HCT116 (cell line): ENCODE results near the gene PPP1R36. TPM values are rescaled to one million over a fixed set of nuclear protein-coding genes. Genes with fewer than 3 reads are reported as not detected.

Source experiments
- ATAC-seq: fragments of 200-7000 bp; cut with Tn5 transposase; 2 replicates; pipeline ENCODE4 v1.9.1; 2020; ENCODE audit warnings: mild to moderate bottlenecking, moderate library complexity
- BruUV-seq: library from RNA; stranded (reverse); fragments of 400-500 nt; replicated peaks from 2 replicates; lab custom pipeline; 2021; lab: Mats Ljungman, UMichigan
- CTCF ChIA-PET: fragments of 300-600 bp; sonication (Branson Sonifier 250); formaldehyde crosslinking; loops from one replicate; lab custom pipeline; 2021; ENCODE audit warnings: antibody characterized with exemption; lab: Charles Lee
- POLR2A ChIA-PET: fragments of 300-600, 350-600 bp; sonication (Branson Sonifier 250); formaldehyde crosslinking; loops from one replicate; lab custom pipeline; 2021; ENCODE audit warnings: antibody characterized with exemption; lab: Charles Lee
- RAD21 ChIA-PET, 2 experiments: fragments of 300-600 bp; sonication (Branson Sonifier 250); formaldehyde crosslinking; loops; one replicate each; lab custom pipeline; 2023; ENCODE audit warnings: low total read pairs in 2 of 2; ENCODE audit not compliant: uncharacterized antibody in 2 of 2, unreplicated experiment in 2 of 2, low non-redundant PET in 1 of 2; lab: Charles Lee
- DNase-seq: peaks from one replicate; pipeline ENCODE4 v3.0.0-alpha.2; 2010; ENCODE audit warnings: low read depth, low spot score
- H2AFZ ChIP-seq: fragments of 200-600 bp; shearing (Covaris generic), sonication (generic); 2 replicates; pipeline ENCODE4 v1.6.1; 2017; ENCODE audit warnings: low read depth, mixed run types, mixed read lengths, antibody characterized with exemption, low read length; ENCODE audit not compliant: poor library complexity, severe bottlenecking
- H3K27ac ChIP-seq: 2 replicates; pipeline ENCODE4 v1.5.1; 2012; ENCODE audit warnings: low read depth, low read length
- H3K27me3 ChIP-seq: fragments of 200-600 bp; sonication (generic); 2 replicates; pipeline ENCODE4 v1.6.1; 2016; ENCODE audit warnings: mixed run types, low read length, mixed read lengths; ENCODE audit not compliant: insufficient read depth
- H3K36me3 ChIP-seq, 2 experiments: fragments of 200-500 bp in 1 of 2; fragments of 200-600 bp in 1 of 2; sonication (Bioruptor generic) in 1 of 2; sonication (generic) in 1 of 2; 2 replicates each; pipeline versions ENCODE4 v1.5.1 to v1.6.1; 2014 to 2016; ENCODE audit warnings: low read length in 2 of 2, inconsistent platforms in 1 of 2, mixed read lengths in 1 of 2, mixed run types in 1 of 2; ENCODE audit not compliant: insufficient read depth in 2 of 2, control insufficient read depth in 1 of 2
- H3K4me1 ChIP-seq, 2 experiments: fragments of 200-600 bp in 1 of 2; sonication (generic) in 1 of 2; 2 replicates each; pipeline versions ENCODE4 v1.5.1 to v1.6.1; 2012 to 2017; ENCODE audit warnings: low read length in 2 of 2, inconsistent platforms in 1 of 2, mild to moderate bottlenecking in 1 of 2, mixed read lengths in 1 of 2, mixed run types in 1 of 2, moderate library complexity in 1 of 2; ENCODE audit not compliant: insufficient read depth in 2 of 2, control insufficient read depth in 1 of 2
- H3K4me2 ChIP-seq: fragments of 200-600 bp; sonication (generic); 2 replicates; pipeline ENCODE4 v1.6.1; 2017; ENCODE audit warnings: mixed run types, low read length, mixed read lengths
- H3K4me3 ChIP-seq, 2 experiments: fragments of 200-600 bp in 1 of 2; sonication (generic) in 1 of 2; replicated peaks in 1 of 2; 2 replicates each; pipeline ENCODE4 v1.5.1; 2011 to 2016; ENCODE audit warnings: low read length in 2 of 2, control low read depth in 1 of 2, low read depth in 1 of 2, mild to moderate bottlenecking in 1 of 2, mixed read lengths in 1 of 2, mixed run types in 1 of 2
- H3K79me2 ChIP-seq: fragments of 200-600 bp; sonication (generic); 2 replicates; pipeline ENCODE4 v1.6.1; 2017; ENCODE audit warnings: mild to moderate bottlenecking, mixed run types, low read length, moderate library complexity, mixed read lengths; ENCODE audit not compliant: insufficient read depth
- H3K9ac ChIP-seq: fragments of 200-600 bp; sonication (generic); 2 replicates; pipeline ENCODE4 v1.6.1; 2016; ENCODE audit warnings: low read length, mixed read lengths
- H3K9me2 ChIP-seq: fragments of 200-600 bp; sonication (generic), shearing (Covaris generic); 2 replicates; pipeline ENCODE4 v1.6.1; 2017; ENCODE audit warnings: mixed run types, mild to moderate bottlenecking, moderate library complexity; ENCODE audit not compliant: insufficient read depth
- H3K9me3 ChIP-seq, 2 experiments: fragments of 200-500 bp in 1 of 2; fragments of 200-600 bp in 1 of 2; sonication (Bioruptor generic) in 1 of 2; sonication (generic) in 1 of 2; 2 replicates each; pipeline ENCODE4 v1.6.1; 2014 to 2017; ENCODE audit warnings: low read length in 2 of 2, mixed read lengths in 2 of 2, inconsistent platforms in 1 of 2, low read depth in 1 of 2, mild to moderate bottlenecking in 1 of 2, mixed run types in 1 of 2, moderate library complexity in 1 of 2; ENCODE audit not compliant: control insufficient read depth in 1 of 2, insufficient read depth in 1 of 2
- H4K20me1 ChIP-seq: fragments of 200-600 bp; sonication (generic), shearing (Covaris generic); 2 replicates; pipeline ENCODE4 v1.6.1; 2017; ENCODE audit warnings: mixed run types, mild to moderate bottlenecking, moderate library complexity; ENCODE audit not compliant: insufficient read depth
- SRF ChIP-seq: IDR thresholded peaks from 2 replicates; pipeline ENCODE4 v1.6.1; 2012; ENCODE audit warnings: low read depth
- intact Hi-C: fragments of 100-400 bp; cut with micrococcal nuclease; formaldehyde crosslinking; loops from 2 replicates; pipeline ENCODE4 v1.10.0; 2022
- total RNA-seq: library from RNA; stranded (reverse); gene quantifications from one replicate; pipeline ENCODE4 v1.2.1, GENCODE V29; 2021; ENCODE audit not compliant: unreplicated experiment
- TF ChIP-seq, protein P1 (sequence below): IDR thresholded peaks from 2 replicates; pipeline ENCODE4 v1.6.1; 2012; ENCODE audit warnings: low read depth
- TF ChIP-seq, protein P2 (sequence below): IDR thresholded peaks from 2 replicates; pipeline ENCODE4 v1.6.1; 2011; ENCODE audit warnings: mild to moderate bottlenecking, low read length, moderate library complexity; ENCODE audit not compliant: insufficient replicate concordance; ENCODE audit errors: extremely low read depth

Gene PPP1R36
- total RNA-seq, 1 experiment from 2014 or later = 0.47 TPM

DNA sequence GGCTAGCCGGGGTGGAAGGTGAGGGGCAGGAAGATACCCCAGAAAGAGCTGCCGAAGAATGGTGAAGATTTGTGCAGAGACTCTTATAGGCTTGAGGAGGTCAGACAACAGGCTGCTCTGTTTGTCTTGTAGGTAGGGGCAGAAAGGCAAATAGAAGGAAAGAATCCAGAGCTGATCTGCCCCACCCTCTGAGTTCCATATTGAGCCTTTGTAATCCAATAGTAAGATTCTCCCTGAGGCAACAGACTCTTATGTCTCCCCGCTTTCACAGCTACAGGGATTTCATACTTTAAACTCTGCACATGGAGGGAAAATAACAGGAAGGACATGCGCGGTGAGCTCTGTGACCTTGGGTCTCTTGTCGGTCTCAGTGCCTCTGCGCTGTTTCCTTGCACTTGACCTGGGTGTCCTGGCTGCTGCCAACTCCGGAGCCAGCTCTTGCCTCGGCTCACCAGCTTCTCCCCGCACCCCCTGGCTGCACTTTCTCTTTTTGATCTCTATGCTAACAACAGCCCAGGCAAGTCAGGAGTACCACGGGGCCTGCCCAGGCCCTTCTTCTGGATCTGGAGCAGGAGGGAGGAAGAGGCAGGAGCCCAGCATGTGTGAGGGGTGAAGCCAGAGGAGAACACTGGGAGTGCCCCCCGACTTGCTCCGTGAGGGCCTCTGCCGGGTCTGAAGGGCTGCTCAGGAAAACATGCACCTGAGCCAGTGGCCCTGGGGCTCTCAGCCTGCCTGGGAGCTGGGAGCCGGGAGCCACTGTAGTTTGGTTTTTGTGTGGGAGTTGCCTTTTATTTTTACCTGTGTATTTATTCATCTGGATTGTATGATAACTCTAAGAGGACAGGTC is 75.8 kb downstream of the PPP1R36 start:
- Histone ChIP-seq H3K27ac (no peak overlapping the region), H4K20me1 (no peaks in the 10 kb centered on the region), H3K9me2 (no peaks in the 10 kb centered on the region; the same call in 1 of the 2 replicates), H3K4me3 (no peak overlapping the region), H3K9me3 (no peaks in the 10 kb centered on the region), H3K36me3 (no peaks in the 10 kb centered on the region; a peak in 1 of 4 replicates), H3K79me2 (no peaks in the 10 kb centered on the region), H3K9ac (no peak overlapping the region), H3K4me2 (no peak overlapping the region), H2AFZ (no peak overlapping the region), H3K4me1 (no peaks in the 10 kb centered on the region), H3K27me3 (no peaks in the 10 kb centered on the region)
- POLR2A ChIA-PET = no interaction called here
- RAD21 ChIA-PET = no interaction called here
- ATAC-seq = no peak
- DNase-seq = no peak
- intact Hi-C loops = no loop called here
- no TSS peak for BruUV-seq
- CTCF ChIA-PET = interaction anchor here (2.1 kb wide), 1 partner anchor 11 kb away, joined by 14 read pairs; no protein-coding TSS in a partner anchor
- TF ChIP-seq SRF = no peak
- TF ChIP-seq, protein P1, sequence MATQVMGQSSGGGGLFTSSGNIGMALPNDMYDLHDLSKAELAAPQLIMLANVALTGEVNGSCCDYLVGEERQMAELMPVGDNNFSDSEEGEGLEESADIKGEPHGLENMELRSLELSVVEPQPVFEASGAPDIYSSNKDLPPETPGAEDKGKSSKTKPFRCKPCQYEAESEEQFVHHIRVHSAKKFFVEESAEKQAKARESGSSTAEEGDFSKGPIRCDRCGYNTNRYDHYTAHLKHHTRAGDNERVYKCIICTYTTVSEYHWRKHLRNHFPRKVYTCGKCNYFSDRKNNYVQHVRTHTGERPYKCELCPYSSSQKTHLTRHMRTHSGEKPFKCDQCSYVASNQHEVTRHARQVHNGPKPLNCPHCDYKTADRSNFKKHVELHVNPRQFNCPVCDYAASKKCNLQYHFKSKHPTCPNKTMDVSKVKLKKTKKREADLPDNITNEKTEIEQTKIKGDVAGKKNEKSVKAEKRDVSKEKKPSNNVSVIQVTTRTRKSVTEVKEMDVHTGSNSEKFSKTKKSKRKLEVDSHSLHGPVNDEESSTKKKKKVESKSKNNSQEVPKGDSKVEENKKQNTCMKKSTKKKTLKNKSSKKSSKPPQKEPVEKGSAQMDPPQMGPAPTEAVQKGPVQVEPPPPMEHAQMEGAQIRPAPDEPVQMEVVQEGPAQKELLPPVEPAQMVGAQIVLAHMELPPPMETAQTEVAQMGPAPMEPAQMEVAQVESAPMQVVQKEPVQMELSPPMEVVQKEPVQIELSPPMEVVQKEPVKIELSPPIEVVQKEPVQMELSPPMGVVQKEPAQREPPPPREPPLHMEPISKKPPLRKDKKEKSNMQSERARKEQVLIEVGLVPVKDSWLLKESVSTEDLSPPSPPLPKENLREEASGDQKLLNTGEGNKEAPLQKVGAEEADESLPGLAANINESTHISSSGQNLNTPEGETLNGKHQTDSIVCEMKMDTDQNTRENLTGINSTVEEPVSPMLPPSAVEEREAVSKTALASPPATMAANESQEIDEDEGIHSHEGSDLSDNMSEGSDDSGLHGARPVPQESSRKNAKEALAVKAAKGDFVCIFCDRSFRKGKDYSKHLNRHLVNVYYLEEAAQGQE = no peak
- TF ChIP-seq, protein P2, sequence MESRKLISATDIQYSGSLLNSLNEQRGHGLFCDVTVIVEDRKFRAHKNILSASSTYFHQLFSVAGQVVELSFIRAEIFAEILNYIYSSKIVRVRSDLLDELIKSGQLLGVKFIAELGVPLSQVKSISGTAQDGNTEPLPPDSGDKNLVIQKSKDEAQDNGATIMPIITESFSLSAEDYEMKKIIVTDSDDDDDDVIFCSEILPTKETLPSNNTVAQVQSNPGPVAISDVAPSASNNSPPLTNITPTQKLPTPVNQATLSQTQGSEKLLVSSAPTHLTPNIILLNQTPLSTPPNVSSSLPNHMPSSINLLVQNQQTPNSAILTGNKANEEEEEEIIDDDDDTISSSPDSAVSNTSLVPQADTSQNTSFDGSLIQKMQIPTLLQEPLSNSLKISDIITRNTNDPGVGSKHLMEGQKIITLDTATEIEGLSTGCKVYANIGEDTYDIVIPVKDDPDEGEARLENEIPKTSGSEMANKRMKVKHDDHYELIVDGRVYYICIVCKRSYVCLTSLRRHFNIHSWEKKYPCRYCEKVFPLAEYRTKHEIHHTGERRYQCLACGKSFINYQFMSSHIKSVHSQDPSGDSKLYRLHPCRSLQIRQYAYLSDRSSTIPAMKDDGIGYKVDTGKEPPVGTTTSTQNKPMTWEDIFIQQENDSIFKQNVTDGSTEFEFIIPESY = no peak
